Peyer's patch (tissue), 4 donors: Measurements from ENCODE around the gene PKD1.

ENCODE experiments used
- CTCF ChIP-seq, 6 experiments: fragments of 450-650 bp in 4 of 6; fragments of 200-600 bp in 2 of 6; sonication (generic) in 1 of 6; IDR thresholded peaks; one replicate each; pipeline ENCODE4 v1.5.1; 2017 to 2019; ENCODE audit warnings: antibody characterized with exemption in 6 of 6, mild to moderate bottlenecking in 3 of 6, moderate library complexity in 1 of 6
- POLR2A ChIP-seq, 2 donors: fragments of 450-650 bp; IDR thresholded peaks; one replicate each; pipeline ENCODE4 v1.5.1; 2017; ENCODE audit warnings: antibody characterized with exemption in 2 of 2, mild to moderate bottlenecking in 2 of 2, moderate library complexity in 2 of 2

DNA sequence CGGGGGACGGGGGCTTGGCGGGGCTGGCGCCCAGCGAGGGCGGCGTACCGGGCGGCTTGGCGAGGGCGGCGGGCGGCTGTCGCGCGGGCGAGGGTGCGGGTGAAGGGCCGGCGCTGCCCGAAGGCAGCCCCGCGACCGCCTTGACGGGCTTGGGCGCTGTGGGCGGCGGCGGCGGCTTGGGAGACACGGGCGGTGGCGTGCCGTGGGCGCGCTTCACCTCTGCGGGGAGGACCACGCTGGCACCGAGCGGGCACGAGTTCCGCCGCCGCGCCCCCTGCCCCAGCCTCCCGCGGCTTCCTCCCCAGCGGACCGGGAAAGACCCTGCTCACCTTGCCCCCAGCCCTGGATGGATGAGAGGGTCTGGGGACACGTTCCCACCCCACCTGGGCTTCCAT lies 43.4 kb upstream of the PKD1 start:
- TF ChIP-seq POLR2A (IDR thresholded peaks at IDR 0.05) (no peak), CTCF (IDR thresholded peaks at IDR 0.05) (no peak)
